HCT116 (cell line): ENCODE measurements around the gene MAN1A1. TPM values are rescaled to one million over a fixed set of nuclear protein-coding genes. Genes with fewer than 3 reads are reported as not detected.

ENCODE experiments used
- ATAC-seq: fragments of 200-7000 bp; cut with Tn5 transposase; 2 replicates; pipeline ENCODE4 v1.9.1; 2020; ENCODE audit warnings: mild to moderate bottlenecking, moderate library complexity
- BruUV-seq: library from RNA; stranded (reverse); fragments of 400-500 nt; replicated peaks from 2 replicates; lab custom pipeline; 2021; lab: Mats Ljungman, UMichigan
- CTCF ChIA-PET: fragments of 300-600 bp; sonication (Branson Sonifier 250); formaldehyde crosslinking; loops from one replicate; lab custom pipeline; 2021; ENCODE audit warnings: antibody characterized with exemption; lab: Charles Lee
- POLR2A ChIA-PET: fragments of 300-600, 350-600 bp; sonication (Branson Sonifier 250); formaldehyde crosslinking; loops from one replicate; lab custom pipeline; 2021; ENCODE audit warnings: antibody characterized with exemption; lab: Charles Lee
- RAD21 ChIA-PET, 2 experiments: fragments of 300-600 bp; sonication (Branson Sonifier 250); formaldehyde crosslinking; loops; one replicate each; lab custom pipeline; 2023; ENCODE audit warnings: low total read pairs in 2 of 2; ENCODE audit not compliant: uncharacterized antibody in 2 of 2, unreplicated experiment in 2 of 2, low non-redundant PET in 1 of 2; lab: Charles Lee
- DNase-seq: peaks from one replicate; pipeline ENCODE4 v3.0.0-alpha.2; 2010; ENCODE audit warnings: low read depth, low spot score
- H2AFZ ChIP-seq: fragments of 200-600 bp; shearing (Covaris generic), sonication (generic); 2 replicates; pipeline ENCODE4 v1.6.1; 2017; ENCODE audit warnings: low read depth, mixed run types, mixed read lengths, antibody characterized with exemption, low read length; ENCODE audit not compliant: poor library complexity, severe bottlenecking
- H3K27ac ChIP-seq: 2 replicates; pipeline ENCODE4 v1.5.1; 2012; ENCODE audit warnings: low read depth, low read length
- H3K27me3 ChIP-seq: fragments of 200-600 bp; sonication (generic); 2 replicates; pipeline ENCODE4 v1.6.1; 2016; ENCODE audit warnings: mixed run types, low read length, mixed read lengths; ENCODE audit not compliant: insufficient read depth
- H3K36me3 ChIP-seq, 2 experiments: fragments of 200-500 bp in 1 of 2; fragments of 200-600 bp in 1 of 2; sonication (Bioruptor generic) in 1 of 2; sonication (generic) in 1 of 2; 2 replicates each; pipeline versions ENCODE4 v1.5.1 to v1.6.1; 2014 to 2016; ENCODE audit warnings: low read length in 2 of 2, inconsistent platforms in 1 of 2, mixed read lengths in 1 of 2, mixed run types in 1 of 2; ENCODE audit not compliant: insufficient read depth in 2 of 2, control insufficient read depth in 1 of 2
- H3K4me1 ChIP-seq, 2 experiments: fragments of 200-600 bp in 1 of 2; sonication (generic) in 1 of 2; 2 replicates each; pipeline versions ENCODE4 v1.5.1 to v1.6.1; 2012 to 2017; ENCODE audit warnings: low read length in 2 of 2, inconsistent platforms in 1 of 2, mild to moderate bottlenecking in 1 of 2, mixed read lengths in 1 of 2, mixed run types in 1 of 2, moderate library complexity in 1 of 2; ENCODE audit not compliant: insufficient read depth in 2 of 2, control insufficient read depth in 1 of 2
- H3K4me2 ChIP-seq: fragments of 200-600 bp; sonication (generic); 2 replicates; pipeline ENCODE4 v1.6.1; 2017; ENCODE audit warnings: mixed run types, low read length, mixed read lengths
- H3K4me3 ChIP-seq, 2 experiments: fragments of 200-600 bp in 1 of 2; sonication (generic) in 1 of 2; replicated peaks in 1 of 2; 2 replicates each; pipeline ENCODE4 v1.5.1; 2011 to 2016; ENCODE audit warnings: low read length in 2 of 2, control low read depth in 1 of 2, low read depth in 1 of 2, mild to moderate bottlenecking in 1 of 2, mixed read lengths in 1 of 2, mixed run types in 1 of 2
- H3K79me2 ChIP-seq: fragments of 200-600 bp; sonication (generic); 2 replicates; pipeline ENCODE4 v1.6.1; 2017; ENCODE audit warnings: mild to moderate bottlenecking, mixed run types, low read length, moderate library complexity, mixed read lengths; ENCODE audit not compliant: insufficient read depth
- H3K9ac ChIP-seq: fragments of 200-600 bp; sonication (generic); 2 replicates; pipeline ENCODE4 v1.6.1; 2016; ENCODE audit warnings: low read length, mixed read lengths
- H3K9me2 ChIP-seq: fragments of 200-600 bp; sonication (generic), shearing (Covaris generic); 2 replicates; pipeline ENCODE4 v1.6.1; 2017; ENCODE audit warnings: mixed run types, mild to moderate bottlenecking, moderate library complexity; ENCODE audit not compliant: insufficient read depth
- H3K9me3 ChIP-seq, 2 experiments: fragments of 200-500 bp in 1 of 2; fragments of 200-600 bp in 1 of 2; sonication (Bioruptor generic) in 1 of 2; sonication (generic) in 1 of 2; 2 replicates each; pipeline ENCODE4 v1.6.1; 2014 to 2017; ENCODE audit warnings: low read length in 2 of 2, mixed read lengths in 2 of 2, inconsistent platforms in 1 of 2, low read depth in 1 of 2, mild to moderate bottlenecking in 1 of 2, mixed run types in 1 of 2, moderate library complexity in 1 of 2; ENCODE audit not compliant: control insufficient read depth in 1 of 2, insufficient read depth in 1 of 2
- H4K20me1 ChIP-seq: fragments of 200-600 bp; sonication (generic), shearing (Covaris generic); 2 replicates; pipeline ENCODE4 v1.6.1; 2017; ENCODE audit warnings: mixed run types, mild to moderate bottlenecking, moderate library complexity; ENCODE audit not compliant: insufficient read depth
- CBX3 ChIP-seq: IDR thresholded peaks from 2 replicates; pipeline ENCODE4 v1.6.1; 2012; ENCODE audit warnings: low read depth
- CEBPB ChIP-seq: IDR thresholded peaks from 2 replicates; pipeline ENCODE4 v1.6.1; 2012; ENCODE audit warnings: low read depth
- EZH2 ChIP-seq: fragments of 200-600 bp; sonication (generic); IDR thresholded peaks from 2 replicates; pipeline ENCODE4 v1.6.1; 2017; ENCODE audit warnings: antibody characterized with exemption, mixed run types
- EZH2phosphoT487 ChIP-seq: fragments of 200-600 bp; IDR thresholded peaks from 2 replicates; pipeline ENCODE4 v1.6.1; 2018; ENCODE audit warnings: antibody characterized with exemption, borderline replicate concordance
- JUND ChIP-seq: IDR thresholded peaks from 2 replicates; pipeline ENCODE4 v1.6.1; 2012
- POLR2AphosphoS5 ChIP-seq: IDR thresholded peaks from 2 replicates; pipeline ENCODE4 v1.6.1; 2011; ENCODE audit warnings: mild to moderate bottlenecking, low read depth, low read length, moderate library complexity
- SRF ChIP-seq: IDR thresholded peaks from 2 replicates; pipeline ENCODE4 v1.6.1; 2012; ENCODE audit warnings: low read depth
- TCF7L2 ChIP-seq: IDR thresholded peaks from 2 replicates; pipeline ENCODE4 v1.7.0; 2011; ENCODE audit warnings: borderline replicate concordance, inconsistent platforms; ENCODE audit not compliant: insufficient read depth, insufficient read length; ENCODE audit errors: extremely low read depth
- ZFX ChIP-seq: fragments of 450-650 bp; IDR thresholded peaks from 2 replicates; pipeline ENCODE4 v1.6.1; 2017
- ZNF274 ChIP-seq: fragments of 200-500 bp; sonication (Bioruptor generic); IDR thresholded peaks from 2 replicates; pipeline ENCODE4 v1.6.1; 2014; ENCODE audit warnings: mild to moderate bottlenecking, low read depth, low read length, inconsistent platforms
- intact Hi-C: fragments of 100-400 bp; cut with micrococcal nuclease; formaldehyde crosslinking; loops from 2 replicates; pipeline ENCODE4 v1.10.0; 2022
- total RNA-seq: library from RNA; stranded (reverse); gene quantifications from one replicate; pipeline ENCODE4 v1.2.1, GENCODE V29; 2021; ENCODE audit not compliant: unreplicated experiment
- TF ChIP-seq, protein P1 (sequence below): IDR thresholded peaks from 2 replicates; pipeline ENCODE4 v1.6.1; 2012
- TF ChIP-seq, protein P2 (sequence below): IDR thresholded peaks from 2 replicates; pipeline ENCODE4 v1.6.1; 2011; ENCODE audit warnings: mild to moderate bottlenecking, low read length, moderate library complexity; ENCODE audit not compliant: insufficient replicate concordance; ENCODE audit errors: extremely low read depth
- TF ChIP-seq, protein P3 (sequence below): IDR thresholded peaks from 2 replicates; pipeline ENCODE4 v1.6.1; 2012; ENCODE audit warnings: low read depth

The MAN1A1 gene
- total RNA-seq, 1 experiment from 2014 or later, result 46.0 TPM

DNA sequence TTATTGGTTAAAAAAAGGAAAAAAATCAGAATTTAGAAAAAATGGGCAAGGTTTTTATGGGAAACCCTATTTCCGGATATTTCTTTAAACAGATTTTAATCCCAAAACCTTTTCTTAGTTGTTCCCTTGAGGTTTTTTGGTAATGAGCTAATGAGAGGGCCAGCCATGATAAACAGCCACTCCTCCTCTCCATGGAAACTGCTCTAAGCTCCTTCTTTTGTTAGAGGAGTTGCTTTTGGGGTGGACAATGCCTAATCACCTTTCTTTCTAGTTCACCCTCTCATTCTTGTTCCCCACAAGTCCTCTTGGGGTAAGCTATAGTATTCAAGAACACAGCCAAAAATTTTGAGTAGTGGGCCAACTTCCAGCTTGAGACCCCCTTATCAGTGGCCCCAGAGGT is 166.1 kb downstream of the MAN1A1 start:
- no peak overlapping the region for H2AFZ ChIP-seq
- intact Hi-C loops, result no loop called here
- peaks cover 0 to 15% of the 10 kb centered on the region in 2 experiments; a peak in 1 of 4 replicates for H3K4me1 ChIP-seq
- RAD21 ChIA-PET, result no interaction called here
- no peak overlapping the region for H3K27ac ChIP-seq
- H3K4me2 ChIP-seq, result no peak overlapping the region
- no peaks in the 10 kb centered on the region for H4K20me1 ChIP-seq
- TF ChIP-seq CBX3 (no peak), ZNF274 (no peak), JUND (no peak), ZFX (no peak), EZH2 (no peak), SRF (no peak), EZH2phosphoT487 (no peak)
- TF ChIP-seq, protein P1, sequence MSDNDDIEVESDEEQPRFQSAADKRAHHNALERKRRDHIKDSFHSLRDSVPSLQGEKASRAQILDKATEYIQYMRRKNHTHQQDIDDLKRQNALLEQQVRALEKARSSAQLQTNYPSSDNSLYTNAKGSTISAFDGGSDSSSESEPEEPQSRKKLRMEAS, result no peak
- TF ChIP-seq, protein P2, sequence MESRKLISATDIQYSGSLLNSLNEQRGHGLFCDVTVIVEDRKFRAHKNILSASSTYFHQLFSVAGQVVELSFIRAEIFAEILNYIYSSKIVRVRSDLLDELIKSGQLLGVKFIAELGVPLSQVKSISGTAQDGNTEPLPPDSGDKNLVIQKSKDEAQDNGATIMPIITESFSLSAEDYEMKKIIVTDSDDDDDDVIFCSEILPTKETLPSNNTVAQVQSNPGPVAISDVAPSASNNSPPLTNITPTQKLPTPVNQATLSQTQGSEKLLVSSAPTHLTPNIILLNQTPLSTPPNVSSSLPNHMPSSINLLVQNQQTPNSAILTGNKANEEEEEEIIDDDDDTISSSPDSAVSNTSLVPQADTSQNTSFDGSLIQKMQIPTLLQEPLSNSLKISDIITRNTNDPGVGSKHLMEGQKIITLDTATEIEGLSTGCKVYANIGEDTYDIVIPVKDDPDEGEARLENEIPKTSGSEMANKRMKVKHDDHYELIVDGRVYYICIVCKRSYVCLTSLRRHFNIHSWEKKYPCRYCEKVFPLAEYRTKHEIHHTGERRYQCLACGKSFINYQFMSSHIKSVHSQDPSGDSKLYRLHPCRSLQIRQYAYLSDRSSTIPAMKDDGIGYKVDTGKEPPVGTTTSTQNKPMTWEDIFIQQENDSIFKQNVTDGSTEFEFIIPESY, result no peak
- TF ChIP-seq, all 23 proteins: peak for 0
- Histone ChIP-seq H3K4me3 (no peak overlapping the region), H3K36me3 (peaks cover 0 to 19% of the 10 kb centered on the region in 2 experiments; a peak in 2 of 4 replicates), H3K27me3 (no peaks in the 10 kb centered on the region), H3K9ac (no peak overlapping the region), H3K9me2 (no peaks in the 10 kb centered on the region), H3K79me2 (no peaks in the 10 kb centered on the region), H3K9me3 (no peaks in the 10 kb centered on the region)
- no TSS peak for BruUV-seq
- ChIA-PET CTCF (no interaction called here), POLR2A (no interaction called here)
- ATAC-seq (no peak), DNase-seq (no peak)

DNA sequence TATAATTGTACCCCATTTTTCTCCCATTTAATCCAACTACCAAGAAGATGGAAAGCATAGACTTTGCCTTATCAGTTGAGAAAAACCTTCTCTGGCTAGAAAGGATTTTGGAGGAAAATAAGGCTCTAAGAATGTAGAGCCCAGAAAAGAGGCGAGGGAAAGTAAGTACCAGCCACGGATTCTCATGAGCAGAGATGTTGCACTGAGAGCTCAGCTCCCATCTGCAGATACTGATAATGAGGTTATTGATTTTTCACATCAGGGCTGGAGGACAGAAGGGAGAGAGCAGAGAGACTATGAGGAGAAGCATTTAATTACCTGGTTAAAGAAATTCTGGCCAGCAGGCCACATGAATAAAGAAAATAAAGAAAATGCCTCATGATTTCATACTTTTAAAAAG is 166.7 kb downstream of the MAN1A1 start:
- peaks cover 0 to 17% of the 10 kb centered on the region in 2 experiments; a peak in 2 of 4 replicates for H3K36me3 ChIP-seq
- H3K27ac ChIP-seq, result no peak overlapping the region
- no peak overlapping the region for H2AFZ ChIP-seq
- no peaks in the 10 kb centered on the region for H3K9me3 ChIP-seq
- CTCF ChIA-PET, result no interaction called here
- intact Hi-C loops, result no loop called here
- H3K9ac ChIP-seq, result no peak overlapping the region
- no peak overlapping the region for H3K4me3 ChIP-seq
- no peaks in the 10 kb centered on the region for H4K20me1 ChIP-seq
- no peaks in the 10 kb centered on the region for H3K9me2 ChIP-seq
- H3K27me3 ChIP-seq, result no peaks in the 10 kb centered on the region
- POLR2A ChIA-PET, result no interaction called here
- BruUV-seq, result no TSS peak
- TF ChIP-seq POLR2AphosphoS5, result no peak
- TF ChIP-seq, protein P2, result no peak
- no peak for TF ChIP-seq CEBPB
- TF ChIP-seq, protein P3, sequence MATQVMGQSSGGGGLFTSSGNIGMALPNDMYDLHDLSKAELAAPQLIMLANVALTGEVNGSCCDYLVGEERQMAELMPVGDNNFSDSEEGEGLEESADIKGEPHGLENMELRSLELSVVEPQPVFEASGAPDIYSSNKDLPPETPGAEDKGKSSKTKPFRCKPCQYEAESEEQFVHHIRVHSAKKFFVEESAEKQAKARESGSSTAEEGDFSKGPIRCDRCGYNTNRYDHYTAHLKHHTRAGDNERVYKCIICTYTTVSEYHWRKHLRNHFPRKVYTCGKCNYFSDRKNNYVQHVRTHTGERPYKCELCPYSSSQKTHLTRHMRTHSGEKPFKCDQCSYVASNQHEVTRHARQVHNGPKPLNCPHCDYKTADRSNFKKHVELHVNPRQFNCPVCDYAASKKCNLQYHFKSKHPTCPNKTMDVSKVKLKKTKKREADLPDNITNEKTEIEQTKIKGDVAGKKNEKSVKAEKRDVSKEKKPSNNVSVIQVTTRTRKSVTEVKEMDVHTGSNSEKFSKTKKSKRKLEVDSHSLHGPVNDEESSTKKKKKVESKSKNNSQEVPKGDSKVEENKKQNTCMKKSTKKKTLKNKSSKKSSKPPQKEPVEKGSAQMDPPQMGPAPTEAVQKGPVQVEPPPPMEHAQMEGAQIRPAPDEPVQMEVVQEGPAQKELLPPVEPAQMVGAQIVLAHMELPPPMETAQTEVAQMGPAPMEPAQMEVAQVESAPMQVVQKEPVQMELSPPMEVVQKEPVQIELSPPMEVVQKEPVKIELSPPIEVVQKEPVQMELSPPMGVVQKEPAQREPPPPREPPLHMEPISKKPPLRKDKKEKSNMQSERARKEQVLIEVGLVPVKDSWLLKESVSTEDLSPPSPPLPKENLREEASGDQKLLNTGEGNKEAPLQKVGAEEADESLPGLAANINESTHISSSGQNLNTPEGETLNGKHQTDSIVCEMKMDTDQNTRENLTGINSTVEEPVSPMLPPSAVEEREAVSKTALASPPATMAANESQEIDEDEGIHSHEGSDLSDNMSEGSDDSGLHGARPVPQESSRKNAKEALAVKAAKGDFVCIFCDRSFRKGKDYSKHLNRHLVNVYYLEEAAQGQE, result no peak
- TF ChIP-seq TCF7L2, result no peak
- no peak overlapping the region for H3K4me2 ChIP-seq
- ATAC-seq, result no peak
- H3K4me1 ChIP-seq, result peaks cover 0 to 15% of the 10 kb centered on the region in 2 experiments; a peak in 1 of 4 replicates
- H3K79me2 ChIP-seq, result no peaks in the 10 kb centered on the region
- RAD21 ChIA-PET, result no interaction called here
- DNase-seq, result no peak
